K562 (cell line): Measurements from ENCODE around the gene CHRDL1. TPM values are rescaled to one million over a fixed set of nuclear protein-coding genes. Genes with fewer than 3 reads are reported as not detected.

Experiments
- JUND ChIP-seq, 2 experiments: IDR thresholded peaks; 2 replicates in 1 of 2; 3 replicates in 1 of 2; pipeline ENCODE4 v1.6.1; 2011; ENCODE audit warnings: borderline replicate concordance in 2 of 2, low read depth in 2 of 2, low read length in 2 of 2, improper control_type of control experiment in 1 of 2, missing biosample characterization in 1 of 2, missing genetic modification characterization in 1 of 2, missing genetic modification reagents in 1 of 2
- MYNN ChIP-seq, 2 experiments: sonication (generic); formaldehyde crosslinking in 1 of 2; IDR thresholded peaks; 2 replicates each; pipeline versions ENCODE4 v1.5.0 to v1.6.1; 2016 to 2020; ENCODE audit warnings: antibody characterized with exemption in 1 of 2, missing genetic modification reagents in 1 of 2
- NFIX ChIP-seq: fragments of 250-450 bp; sonication (Bioruptor Pico); IDR thresholded peaks from 2 replicates; pipeline ENCODE4 v1.4.0; 2020; ENCODE audit warnings: low read depth, mild to moderate bottlenecking, moderate library complexity
- PTRF ChIP-seq: fragments of 450-650 bp; IDR thresholded peaks from 2 replicates; pipeline ENCODE4 v1.6.1; 2016; ENCODE audit warnings: mild to moderate bottlenecking, missing genetic modification characterization, missing compliant biosample characterization
- RBM14 ChIP-seq: fragments of 200-400 bp; formaldehyde crosslinking; IDR thresholded peaks from 2 replicates; pipeline ENCODE4 v1.6.1; 2018; ENCODE audit warnings: low read depth, mild to moderate bottlenecking, low read length, moderate library complexity, borderline replicate concordance; ENCODE audit not compliant: insufficient read depth
- TFAP4 ChIP-seq: sonication (generic); formaldehyde crosslinking; IDR thresholded peaks from 2 replicates; pipeline ENCODE4 v1.8.0; 2022; ENCODE audit warnings: missing genetic modification reagents, mild to moderate bottlenecking, moderate library complexity, borderline replicate concordance
- TGIF2 ChIP-seq: sonication (generic); formaldehyde crosslinking; IDR thresholded peaks from 2 replicates; pipeline ENCODE4 v1.8.1; 2022; ENCODE audit warnings: mild to moderate bottlenecking, missing genetic modification reagents, moderate library complexity
- ZNF277 ChIP-seq: fragments of 250-450 bp; sonication (Bioruptor Pico); IDR thresholded peaks from 2 replicates; pipeline ENCODE4 v1.8.0; 2022; ENCODE audit warnings: inconsistent platforms, mild to moderate bottlenecking, moderate library complexity, borderline replicate concordance
- ZNF3 ChIP-seq: fragments of 250-450 bp; sonication (Bioruptor Pico); IDR thresholded peaks from 2 replicates; pipeline ENCODE4 v1.5.0; 2021; ENCODE audit warnings: mild to moderate bottlenecking, moderate library complexity
- polyA plus RNA-seq, 8 experiments: library from polyadenylated mRNA; depleted of rRNA in 4 of 8; stranded (reverse) in 5 of 8; unstranded in 3 of 8; fragments of >200 nt; fragmentation: Nextera tagmentation in 2 of 8; fragmentation: Illumina TruSeq in 1 of 8; extraction: Ambion mirVana in 2 of 8; extraction: Trizol in 1 of 8; gene quantifications; 2 replicates each; pipeline versions ENCODE4 v1.2.1 to v1.2.3, GENCODE V29; 2011 to 2014; ENCODE audit warnings: inconsistent platforms in 1 of 8, missing spikeins in 1 of 8
- total RNA-seq, 7 experiments: library from RNA; depleted of rRNA in 6 of 7; stranded (reverse); fragments of >200 nt in 6 of 7; fragmentation: Illumina TruSeq in 2 of 7; extraction: Trizol in 2 of 7; gene quantifications; 2 replicates each; pipeline versions ENCODE4 v1.2.1 to v1.2.3, GENCODE V29; 2011 to 2021; ENCODE audit warnings: low replicate concordance in 1 of 7

Gene CHRDL1
- total and polyA plus RNA-seq, 9 of the 15 experiments (the other 6 are each of a cell fraction or from before 2014, with no cell fraction given) = not detected

- TF ChIP-seq TGIF2 (no peak), RBM14 (no peak), MYNN (IDR thresholded peaks at IDR 0.05) (no peak), MYNN (CRISPR knock-in tag; IDR thresholded peaks at IDR 0.05) (no peak), TFAP4 (CRISPR knock-in tag) (no peak), ZNF3 (CRISPR knock-in tag) (no peak), NFIX (CRISPR knock-in tag) (no peak), PTRF (tag) (no peak), ZNF277 (CRISPR knock-in tag) (no peak), JUND (IDR thresholded peaks at IDR 0.05; ENCODE audit: borderline replicate concordance, low read depth, low read length) (no peak), JUND (tag; IDR thresholded peaks at IDR 0.05; ENCODE audit: borderline replicate concordance, low read depth, low read length) (no peak)
These were observed 127.9 kb downstream of the CHRDL1 start (continued) for GRCh38 chrX:110667706-110668105.
